NB4 (cell line): ENCODE data around the gene LEMD1.
A peak's percentile ranks its signal among the peaks of the same experiment; 100 is the strongest.
"Not testable (repeated sequence)": the region's sequence is repeated elsewhere in the genome, so short reads cannot be mapped to it uniquely, and the experiment has no call there.

Experiments used
- DNase-seq: peaks from one replicate; pipeline ENCODE4 v3.0.0; 2010; ENCODE audit warnings: low read depth
- H3K4me3 ChIP-seq: one replicate; pipeline ENCODE4 v1.5.1; 2011; ENCODE audit warnings: mild to moderate bottlenecking, low read depth, low read length, moderate library complexity
- MAX ChIP-seq: IDR thresholded peaks from 2 replicates; pipeline ENCODE4 v1.6.1; 2011; ENCODE audit warnings: low read depth, low read length
- MYC ChIP-seq: IDR thresholded peaks from 2 replicates; pipeline ENCODE4 v1.6.1; 2011; ENCODE audit warnings: low read depth, low read length
- POLR2A ChIP-seq: IDR thresholded peaks from 2 replicates; pipeline ENCODE4 v1.6.1; 2011; ENCODE audit warnings: mild to moderate bottlenecking; ENCODE audit not compliant: insufficient read length; ENCODE audit errors: extremely low read depth
- TF ChIP-seq, protein P1 (sequence below): IDR thresholded peaks from one replicate; pipeline ENCODE4 v1.5.1; 2012; ENCODE audit warnings: low read depth, low read length

LEMD1 gene

GRCh38 chr1:205416322-205416721 lies 5.5 kb downstream of the LEMD1 start:
- H3K4me3 ChIP-seq = no peak overlapping the region
- TF ChIP-seq POLR2A = no peak
- TF ChIP-seq, protein P1, sequence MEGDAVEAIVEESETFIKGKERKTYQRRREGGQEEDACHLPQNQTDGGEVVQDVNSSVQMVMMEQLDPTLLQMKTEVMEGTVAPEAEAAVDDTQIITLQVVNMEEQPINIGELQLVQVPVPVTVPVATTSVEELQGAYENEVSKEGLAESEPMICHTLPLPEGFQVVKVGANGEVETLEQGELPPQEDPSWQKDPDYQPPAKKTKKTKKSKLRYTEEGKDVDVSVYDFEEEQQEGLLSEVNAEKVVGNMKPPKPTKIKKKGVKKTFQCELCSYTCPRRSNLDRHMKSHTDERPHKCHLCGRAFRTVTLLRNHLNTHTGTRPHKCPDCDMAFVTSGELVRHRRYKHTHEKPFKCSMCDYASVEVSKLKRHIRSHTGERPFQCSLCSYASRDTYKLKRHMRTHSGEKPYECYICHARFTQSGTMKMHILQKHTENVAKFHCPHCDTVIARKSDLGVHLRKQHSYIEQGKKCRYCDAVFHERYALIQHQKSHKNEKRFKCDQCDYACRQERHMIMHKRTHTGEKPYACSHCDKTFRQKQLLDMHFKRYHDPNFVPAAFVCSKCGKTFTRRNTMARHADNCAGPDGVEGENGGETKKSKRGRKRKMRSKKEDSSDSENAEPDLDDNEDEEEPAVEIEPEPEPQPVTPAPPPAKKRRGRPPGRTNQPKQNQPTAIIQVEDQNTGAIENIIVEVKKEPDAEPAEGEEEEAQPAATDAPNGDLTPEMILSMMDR = no peak
- no peak for TF ChIP-seq MYC
- TF ChIP-seq MAX = no peak
- no peak for DNase-seq

DNA sequence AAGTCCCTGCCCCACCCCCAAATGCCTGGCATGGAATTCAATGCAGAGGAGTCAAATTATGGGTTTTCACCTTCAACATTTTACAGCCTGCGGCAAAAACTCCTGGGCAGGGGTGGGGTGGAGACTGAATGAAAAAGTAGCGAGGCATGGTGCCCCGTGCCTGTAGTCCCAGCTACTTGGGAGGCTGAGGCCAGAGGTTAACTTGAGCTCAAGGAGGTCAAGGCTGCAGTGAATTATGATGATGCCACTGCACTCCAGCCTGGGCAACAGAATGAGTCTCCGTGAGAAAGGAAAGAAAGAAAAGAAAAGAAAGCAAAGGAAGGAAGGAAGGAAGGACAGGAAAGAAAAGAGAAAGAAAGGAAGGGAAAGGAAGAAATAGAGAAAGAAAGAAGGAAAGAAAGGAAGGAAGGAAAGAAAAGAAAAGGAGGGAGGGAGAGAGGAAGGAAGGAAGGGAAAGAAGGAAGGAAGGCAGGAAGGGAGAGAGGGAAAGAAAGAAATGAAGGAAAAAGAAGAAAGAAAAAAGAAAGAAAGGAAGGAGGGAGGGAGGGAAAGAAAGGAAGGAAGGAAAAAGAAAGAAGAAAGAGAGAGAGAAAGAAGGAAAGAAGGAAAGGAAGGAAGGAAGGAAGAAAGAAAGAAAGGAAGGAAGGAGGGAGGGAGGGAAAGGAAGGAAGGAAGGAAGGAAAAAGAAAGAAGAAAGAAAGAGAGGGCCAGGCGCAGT lies 11.1 kb downstream of the LEMD1 start:
- DNase-seq = no peak
- TF ChIP-seq, protein P1 = no peak
- TF ChIP-seq POLR2A (no peak), MAX (no peak), MYC (no peak)

DNA sequence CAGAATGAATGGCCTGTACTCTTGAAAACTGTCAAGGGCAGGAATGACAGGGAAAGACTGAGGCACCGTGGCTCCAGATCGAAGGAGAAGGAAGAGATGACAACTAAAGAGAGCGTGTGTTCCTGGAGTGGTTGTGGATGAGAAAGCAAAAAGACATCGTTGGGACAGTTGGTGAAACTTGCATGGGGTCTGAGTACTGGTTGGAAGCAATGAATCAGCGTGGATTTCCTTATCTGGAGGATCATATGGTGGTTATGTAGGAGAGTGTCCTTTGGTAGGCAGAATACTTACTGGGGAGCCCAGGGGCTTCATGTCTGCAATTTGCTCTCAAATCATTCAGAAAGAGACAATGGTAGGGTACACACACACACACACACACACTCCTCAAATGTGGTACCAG lies 13.9 kb downstream of the LEMD1 start:
- TF ChIP-seq, protein P1 = no peak
- no peak for TF ChIP-seq MAX
- TF ChIP-seq MYC = no peak
- no peak for TF ChIP-seq POLR2A
- no peak overlapping the region for H3K4me3 ChIP-seq

More for the DNA sequence above, 11.1 kb downstream of the LEMD1 start:
- no peak overlapping the region for H3K4me3 ChIP-seq

DNA sequence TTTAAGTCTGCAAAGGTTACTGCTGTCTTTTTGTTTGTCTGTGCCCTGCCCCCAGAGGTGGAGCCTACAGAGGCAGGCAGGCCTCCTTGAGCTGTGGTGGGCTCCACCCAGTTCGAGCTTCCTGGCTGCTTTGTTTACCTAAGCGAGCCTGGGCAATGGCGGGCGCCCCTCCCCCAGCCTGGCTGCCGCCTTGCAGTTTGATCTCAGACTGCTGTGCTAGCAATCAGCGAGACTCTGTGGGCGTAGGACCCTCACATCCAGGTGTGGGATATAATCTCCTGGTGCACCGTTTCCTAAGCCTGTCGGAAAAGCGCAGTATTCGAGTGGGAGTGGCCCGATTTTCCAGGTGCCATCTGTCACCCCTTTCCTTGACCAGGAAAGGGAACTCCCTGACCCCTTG lies 15.6 kb downstream of the LEMD1 start:
- not testable (repeated sequence) for H3K4me3 ChIP-seq, DNase-seq

More for the DNA sequence above, 13.9 kb downstream of the LEMD1 start:
- DNase-seq = no peak

GRCh38 chr1:205404484-205404883 lies 17.4 kb downstream of the LEMD1 start:
- H3K4me3 ChIP-seq, DNase-seq: not testable (repeated sequence)

DNA sequence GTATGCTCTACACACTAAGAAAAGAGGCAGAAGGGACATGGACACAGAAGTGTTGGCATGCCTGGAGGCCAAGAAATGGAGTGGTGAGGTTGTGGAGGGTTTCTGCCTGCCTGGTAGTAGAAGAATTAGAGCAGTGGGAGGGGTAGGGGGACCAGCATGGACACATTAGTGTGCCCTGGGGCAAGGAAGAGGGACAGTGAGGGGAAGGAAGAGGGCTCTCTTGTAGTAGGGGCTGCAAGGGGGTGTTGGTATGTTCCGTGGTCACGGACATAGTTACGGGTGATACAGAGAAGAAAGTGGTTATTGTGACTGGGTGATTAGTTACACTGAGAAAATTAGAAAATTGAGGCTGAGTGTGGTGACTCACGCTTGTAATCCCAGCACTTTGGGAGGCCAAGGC lies 23.3 kb downstream of the LEMD1 start:
- DNase-seq = no peak
- no peak overlapping the region for H3K4me3 ChIP-seq
- TF ChIP-seq, protein P1 = no peak
- no peak for TF ChIP-seq MAX
- TF ChIP-seq MYC = no peak

DNA sequence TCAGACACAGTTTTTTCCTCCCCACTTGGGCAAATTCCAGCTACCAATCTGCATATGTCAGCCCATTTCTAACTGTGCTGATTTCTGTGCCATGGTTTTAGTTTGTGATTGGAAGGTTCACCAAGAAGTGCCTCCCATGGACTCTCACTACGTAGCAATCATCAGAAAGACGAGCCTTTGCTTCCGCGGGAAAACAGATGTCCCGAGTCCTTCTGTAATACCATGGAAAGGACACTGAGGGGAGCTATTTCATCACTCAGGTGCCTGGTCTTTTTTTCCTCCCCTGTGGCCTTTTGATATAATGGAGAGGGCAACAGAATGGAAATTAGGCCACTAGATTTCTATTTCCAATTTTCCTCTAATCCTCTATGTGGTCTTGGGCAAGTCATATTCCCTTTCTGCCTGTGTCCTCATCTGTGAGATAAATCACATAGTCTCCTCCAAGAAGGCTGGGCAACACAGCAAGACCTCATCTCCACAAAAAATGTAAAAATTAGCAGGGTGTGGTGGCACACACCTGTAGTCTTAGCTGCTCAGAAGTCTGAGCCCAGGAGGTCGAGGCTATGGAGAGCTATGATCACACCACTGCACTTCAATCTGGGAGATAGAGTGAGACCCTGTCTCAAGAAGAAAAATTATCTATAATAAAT lies 24.8 kb downstream of the LEMD1 start:
- DNase-seq = peak; percentile 54
- no peak overlapping the region for H3K4me3 ChIP-seq
- TF ChIP-seq POLR2A = no peak
- TF ChIP-seq, protein P1 = peak; percentile 49
- TF ChIP-seq MAX = no peak
- no peak for TF ChIP-seq MYC
